HepG2 (cell line): ENCODE results near the gene ACTR3. TPM values are rescaled to one million over a fixed set of nuclear protein-coding genes. Genes with fewer than 3 reads are reported as not detected.

Experiments
- ASH2L ChIP-seq: fragments of 300-600, 200-600 bp; sonication (generic); IDR thresholded peaks from 2 replicates; pipeline ENCODE4 v1.7.0; 2017; ENCODE audit warnings: low read depth, mild to moderate bottlenecking, moderate library complexity, mixed read lengths, low read length; ENCODE audit not compliant: insufficient read length
- BCL6 ChIP-seq: IDR thresholded peaks from 2 replicates; pipeline ENCODE4 v1.6.1; 2016; ENCODE audit warnings: missing genetic modification reagents, missing compliant biosample characterization
- GMEB1 ChIP-seq: sonication (generic); formaldehyde crosslinking; IDR thresholded peaks from 2 replicates; pipeline ENCODE4 v1.5.1; 2020; ENCODE audit warnings: missing genetic modification reagents, mild to moderate bottlenecking, borderline replicate concordance
- HES4 ChIP-seq: sonication (generic); formaldehyde crosslinking; IDR thresholded peaks from 2 replicates; pipeline ENCODE4 v1.9.0; 2021; ENCODE audit warnings: mild to moderate bottlenecking, missing genetic modification reagents, borderline replicate concordance
- HMGA1 ChIP-seq: sonication (generic); formaldehyde crosslinking; conservative IDR thresholded peaks from 2 replicates; pipeline ENCODE4 v1.4.0; 2020; ENCODE audit warnings: missing genetic modification reagents
- IRF2 ChIP-seq: IDR thresholded peaks from 2 replicates; pipeline ENCODE4 v1.6.1; 2018; ENCODE audit warnings: missing genetic modification reagents, missing compliant biosample characterization
- KLF11 ChIP-seq: IDR thresholded peaks from 2 replicates; pipeline ENCODE4 v1.6.1; 2016; ENCODE audit warnings: missing compliant biosample characterization
- PHF21A ChIP-seq: sonication (generic); formaldehyde crosslinking; IDR thresholded peaks from 2 replicates; pipeline ENCODE4 v1.5.0; 2020; ENCODE audit warnings: mild to moderate bottlenecking, missing genetic modification reagents
- POGZ ChIP-seq: sonication (generic); formaldehyde crosslinking; IDR thresholded peaks from 2 replicates; pipeline ENCODE4 v1.4.0; 2020; ENCODE audit warnings: mild to moderate bottlenecking, missing genetic modification reagents
- SAP130 ChIP-seq: IDR thresholded peaks from 2 replicates; pipeline ENCODE4 v1.6.1; 2016; ENCODE audit warnings: low read depth
- SRF ChIP-seq: IDR thresholded peaks from 2 replicates; pipeline ENCODE4 v1.6.1; 2011; ENCODE audit warnings: mild to moderate bottlenecking, low read depth, low read length, moderate library complexity
- ZBED4 ChIP-seq: sonication (generic); formaldehyde crosslinking; IDR thresholded peaks from 2 replicates; pipeline ENCODE4 v1.4.0; 2020; ENCODE audit warnings: missing genetic modification reagents, borderline replicate concordance
- ZFAT ChIP-seq: sonication (generic); formaldehyde crosslinking; conservative IDR thresholded peaks from 2 replicates; pipeline ENCODE4 v1.8.1; 2023; ENCODE audit warnings: missing genetic modification reagents, inconsistent platforms
- ZFP82 ChIP-seq: sonication (generic); formaldehyde crosslinking; IDR thresholded peaks from 2 replicates; pipeline ENCODE4 v1.5.1; 2020; ENCODE audit warnings: mild to moderate bottlenecking, missing genetic modification reagents, borderline replicate concordance
- ZNF460 ChIP-seq: sonication (generic); formaldehyde crosslinking; IDR thresholded peaks from 2 replicates; pipeline ENCODE4 v1.5.1; 2020; ENCODE audit warnings: missing genetic modification reagents, mild to moderate bottlenecking, borderline replicate concordance
- ZNF512 ChIP-seq: sonication (generic); formaldehyde crosslinking; IDR thresholded peaks from 2 replicates; pipeline ENCODE4 v1.4.0; 2020; ENCODE audit warnings: mild to moderate bottlenecking, missing genetic modification reagents
- ZNF549 ChIP-seq: sonication (generic); formaldehyde crosslinking; IDR thresholded peaks from 2 replicates; pipeline ENCODE4 v1.5.0; 2020; ENCODE audit warnings: missing genetic modification reagents
- polyA plus RNA-seq, 8 experiments: library from polyadenylated mRNA; depleted of rRNA in 3 of 8; stranded (reverse) in 7 of 8; unstranded in 1 of 8; fragments of >200 nt; fragmentation: Illumina TruSeq in 4 of 8; extraction: Trizol in 4 of 8; gene quantifications; 2 replicates each; pipeline versions ENCODE4 v1.2.1 to v1.2.3, GENCODE V29; 2011 to 2016; ENCODE audit warnings: low read depth in 4 of 8, missing spikeins in 1 of 8, mixed read lengths in 1 of 8; ENCODE audit not compliant: insufficient read depth in 1 of 8
- total RNA-seq, 5 experiments: library from RNA; depleted of rRNA; stranded (reverse); fragments of >200 nt; fragmentation: Illumina TruSeq; extraction: Trizol; gene quantifications; 2 replicates each; pipeline ENCODE4 v1.2.3, GENCODE V29; 2016; ENCODE audit warnings: low read depth in 1 of 5
- TF ChIP-seq, protein P1 (sequence below): sonication (generic); formaldehyde crosslinking; IDR thresholded peaks from 2 replicates; pipeline ENCODE4 v1.8.1; 2023; ENCODE audit warnings: mild to moderate bottlenecking, moderate library complexity, missing genetic modification reagents
- TF ChIP-seq, protein P2 (sequence below): sonication (generic); formaldehyde crosslinking; IDR thresholded peaks from 2 replicates; pipeline ENCODE4 v1.4.0; 2020; ENCODE audit warnings: missing genetic modification reagents

The ACTR3 gene
- total and polyA plus RNA-seq, 2 of the 13 experiments (the other 11 are each of a cell fraction or from before 2014, with no cell fraction given): 123 to 225 TPM

DNA sequence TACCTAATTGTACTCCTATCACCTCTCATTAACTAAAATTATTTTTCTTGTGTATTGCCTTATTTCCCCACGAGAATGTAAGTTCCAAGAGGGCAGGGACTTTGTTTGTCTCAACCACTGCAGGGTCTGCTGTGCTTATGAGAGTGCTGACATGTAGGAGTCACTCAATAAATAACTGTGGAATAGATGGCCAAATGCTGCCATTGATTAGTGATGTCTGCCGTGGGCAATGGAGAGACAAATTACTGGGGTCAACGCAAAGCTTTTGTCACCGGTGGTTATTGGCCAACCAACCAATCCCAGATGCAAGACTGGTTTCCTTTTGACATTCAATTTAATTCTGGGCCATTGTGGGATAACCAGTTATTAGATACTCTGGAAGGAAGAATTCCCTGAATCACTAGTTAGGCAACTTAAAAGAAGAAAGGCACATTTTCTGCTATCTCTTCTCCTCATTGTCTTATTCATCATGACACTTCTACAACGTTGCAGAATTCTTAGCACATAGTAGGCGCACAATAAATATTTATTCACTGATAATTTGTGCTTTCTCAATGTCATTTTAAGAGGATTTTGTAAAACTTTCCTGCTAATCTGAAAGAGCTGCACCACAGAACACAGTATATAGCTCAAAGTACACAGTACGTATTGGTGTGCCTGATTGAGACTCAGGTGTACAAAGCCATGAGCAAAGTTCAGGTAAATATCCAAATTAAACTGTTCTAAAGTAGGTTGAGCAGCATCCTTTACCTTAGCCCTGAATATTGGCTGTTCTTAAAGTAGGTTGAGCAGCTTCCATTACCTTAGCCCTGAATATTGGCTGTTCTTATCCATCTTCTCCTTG, 95.9 kb downstream of the ACTR3 start (continued):
- TF ChIP-seq ZFP82 (CRISPR knock-in tag) (no peak), ZBED4 (CRISPR knock-in tag) (no peak), PHF21A (CRISPR knock-in tag) (no peak), ZFAT (no peak), HES4 (no peak), GMEB1 (CRISPR knock-in tag) (no peak), POGZ (CRISPR knock-in tag) (0 out of 2 replicates have a peak, but pooled peaks have one; percentile 22), KLF11 (CRISPR knock-in tag) (no peak), IRF2 (CRISPR knock-in tag) (no peak), BCL6 (CRISPR knock-in tag) (no peak), HMGA1 (CRISPR knock-in tag) (no peak), SRF (no peak), ZNF460 (CRISPR knock-in tag) (no peak), SAP130 (CRISPR knock-in tag) (peak; percentile 37), ASH2L (peak; percentile 34), ZNF512 (CRISPR knock-in tag) (no peak), ZNF549 (CRISPR knock-in tag) (no peak)
- TF ChIP-seq, protein P1, sequence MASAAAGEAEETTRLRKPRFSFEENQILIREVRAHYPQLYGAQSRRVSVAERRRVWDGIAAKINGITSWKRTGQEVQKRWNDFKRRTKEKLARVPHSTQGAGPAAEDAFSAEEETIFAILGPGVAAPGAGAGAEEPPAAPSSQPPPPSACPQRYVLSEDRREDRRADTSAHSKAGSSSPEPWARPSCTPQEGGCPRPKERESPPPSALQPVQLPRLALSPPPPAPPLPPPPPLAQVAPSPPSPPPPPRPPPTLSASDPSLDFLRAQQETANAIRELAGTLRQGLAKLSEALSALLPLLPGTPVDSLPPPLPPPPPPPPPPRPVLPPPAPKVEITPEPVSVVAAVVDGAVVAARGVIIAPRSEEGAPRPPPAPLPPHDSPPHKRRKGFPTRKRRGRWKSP (CRISPR knock-in tag): no peak
- TF ChIP-seq, protein P2, sequence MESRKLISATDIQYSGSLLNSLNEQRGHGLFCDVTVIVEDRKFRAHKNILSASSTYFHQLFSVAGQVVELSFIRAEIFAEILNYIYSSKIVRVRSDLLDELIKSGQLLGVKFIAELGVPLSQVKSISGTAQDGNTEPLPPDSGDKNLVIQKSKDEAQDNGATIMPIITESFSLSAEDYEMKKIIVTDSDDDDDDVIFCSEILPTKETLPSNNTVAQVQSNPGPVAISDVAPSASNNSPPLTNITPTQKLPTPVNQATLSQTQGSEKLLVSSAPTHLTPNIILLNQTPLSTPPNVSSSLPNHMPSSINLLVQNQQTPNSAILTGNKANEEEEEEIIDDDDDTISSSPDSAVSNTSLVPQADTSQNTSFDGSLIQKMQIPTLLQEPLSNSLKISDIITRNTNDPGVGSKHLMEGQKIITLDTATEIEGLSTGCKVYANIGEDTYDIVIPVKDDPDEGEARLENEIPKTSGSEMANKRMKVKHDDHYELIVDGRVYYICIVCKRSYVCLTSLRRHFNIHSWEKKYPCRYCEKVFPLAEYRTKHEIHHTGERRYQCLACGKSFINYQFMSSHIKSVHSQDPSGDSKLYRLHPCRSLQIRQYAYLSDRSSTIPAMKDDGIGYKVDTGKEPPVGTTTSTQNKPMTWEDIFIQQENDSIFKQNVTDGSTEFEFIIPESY (CRISPR knock-in tag): no peak
